Type B pancreatic cell (in vitro differentiated cells): ENCODE measurements around the gene KCNQ2. TPM values are rescaled to one million over a fixed set of nuclear protein-coding genes. Genes with fewer than 3 reads are reported as not detected.

ENCODE experiments used
- DNase-seq: peaks from one replicate; pipeline ENCODE4 v3.0.0; 2021; ENCODE audit warnings: mixed read lengths; ENCODE audit not compliant: unreplicated experiment; ENCODE audit errors: extremely low spot score
- H3K27ac Mint-ChIP-seq: 2 replicates; pipeline ENCODE4 v1.8.0; 2021; ENCODE audit warnings: mild to moderate bottlenecking, mixed read lengths
- H3K27me3 Mint-ChIP-seq: 2 replicates; pipeline ENCODE4 v1.8.0; 2021; ENCODE audit warnings: mixed read lengths
- H3K36me3 Mint-ChIP-seq: 2 replicates; pipeline ENCODE4 v1.8.0; 2021; ENCODE audit warnings: mixed read lengths
- H3K4me1 Mint-ChIP-seq: one replicate; pipeline ENCODE4 v1.8.0; 2021; ENCODE audit warnings: mixed read lengths; ENCODE audit not compliant: unreplicated experiment
- H3K4me3 Mint-ChIP-seq: 2 replicates; pipeline ENCODE4 v1.8.0; 2021; ENCODE audit warnings: mild to moderate bottlenecking, mixed read lengths
- H3K9me3 Mint-ChIP-seq: 2 replicates; pipeline ENCODE4 v1.8.0; 2021; ENCODE audit warnings: mixed read lengths
- total RNA-seq: library from RNA; stranded (reverse); gene quantifications from 2 replicates; pipeline ENCODE4 v1.2.1, GENCODE V29; 2021; ENCODE audit warnings: low replicate concordance
- TF ChIP-seq, protein P1 (sequence below): fragments of 200-600 bp; sonication (generic); conservative IDR thresholded peaks from 2 replicates; pipeline ENCODE4 v1.5.0; 2021; ENCODE audit warnings: antibody characterized with exemption, mild to moderate bottlenecking

Gene KCNQ2
- total RNA-seq, 1 donor from 2014 or later = 47.3 TPM

- H3K4me1 Mint-ChIP-seq = no peaks in the 10 kb centered on the region
- DNase-seq = peak; percentile 69
Measured at GRCh38 chr20:63496596-63497120, 24.2 kb upstream of the KCNQ2 start.

GRCh38 chr20:63495741-63496595, 23.5 kb upstream of the KCNQ2 start:
- Mint-ChIP-seq H3K36me3 (no peaks in the 10 kb centered on the region), H3K4me1 (no peaks in the 10 kb centered on the region)
- DNase-seq = peak; percentile 81

More at GRCh38 chr20:63496596-63497120, 24.2 kb upstream of the KCNQ2 start:
- TF ChIP-seq, protein P1, sequence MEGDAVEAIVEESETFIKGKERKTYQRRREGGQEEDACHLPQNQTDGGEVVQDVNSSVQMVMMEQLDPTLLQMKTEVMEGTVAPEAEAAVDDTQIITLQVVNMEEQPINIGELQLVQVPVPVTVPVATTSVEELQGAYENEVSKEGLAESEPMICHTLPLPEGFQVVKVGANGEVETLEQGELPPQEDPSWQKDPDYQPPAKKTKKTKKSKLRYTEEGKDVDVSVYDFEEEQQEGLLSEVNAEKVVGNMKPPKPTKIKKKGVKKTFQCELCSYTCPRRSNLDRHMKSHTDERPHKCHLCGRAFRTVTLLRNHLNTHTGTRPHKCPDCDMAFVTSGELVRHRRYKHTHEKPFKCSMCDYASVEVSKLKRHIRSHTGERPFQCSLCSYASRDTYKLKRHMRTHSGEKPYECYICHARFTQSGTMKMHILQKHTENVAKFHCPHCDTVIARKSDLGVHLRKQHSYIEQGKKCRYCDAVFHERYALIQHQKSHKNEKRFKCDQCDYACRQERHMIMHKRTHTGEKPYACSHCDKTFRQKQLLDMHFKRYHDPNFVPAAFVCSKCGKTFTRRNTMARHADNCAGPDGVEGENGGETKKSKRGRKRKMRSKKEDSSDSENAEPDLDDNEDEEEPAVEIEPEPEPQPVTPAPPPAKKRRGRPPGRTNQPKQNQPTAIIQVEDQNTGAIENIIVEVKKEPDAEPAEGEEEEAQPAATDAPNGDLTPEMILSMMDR = no peak
- no peaks in the 10 kb centered on the region for H3K9me3 Mint-ChIP-seq
- H3K36me3 Mint-ChIP-seq = no peaks in the 10 kb centered on the region
- no peak overlapping the region for H3K27ac Mint-ChIP-seq
- peak overlapping the region; percentile 70 for H3K4me3 Mint-ChIP-seq
- H3K27me3 Mint-ChIP-seq = peaks cover 20% of the 10 kb centered on the region

DNA sequence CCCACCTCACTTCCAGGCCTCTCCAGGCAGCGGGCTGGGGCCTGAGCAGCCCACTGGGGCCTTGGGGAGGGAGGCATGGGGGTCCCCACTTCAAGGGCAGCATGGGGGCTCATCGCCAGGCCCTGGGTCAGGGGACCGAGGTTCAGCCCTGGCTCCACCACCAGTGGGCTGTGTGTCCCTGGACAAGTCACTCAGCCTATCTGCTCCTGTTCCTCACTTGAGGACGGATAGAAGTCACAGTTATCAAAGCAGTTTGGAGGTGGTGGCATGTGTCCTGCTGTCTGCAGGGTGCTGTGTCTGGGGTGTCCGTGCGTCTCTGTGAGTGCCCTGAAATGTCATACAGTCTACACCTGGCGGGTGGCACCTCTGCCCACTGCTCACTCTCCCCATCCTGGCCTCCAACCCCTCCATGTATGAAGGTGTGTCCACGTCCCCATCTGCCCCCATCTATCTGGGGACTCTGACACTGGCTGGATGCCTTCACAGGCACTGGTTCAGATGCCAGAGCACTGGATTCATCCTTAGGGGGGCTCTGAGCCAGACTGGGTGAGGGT, 22.8 kb upstream of the KCNQ2 start:
- Mint-ChIP-seq H3K9me3 (no peaks in the 10 kb centered on the region), H3K4me1 (no peaks in the 10 kb centered on the region), H3K4me3 (no peak overlapping the region), H3K27me3 (peaks cover 13% of the 10 kb centered on the region), H3K36me3 (no peaks in the 10 kb centered on the region), H3K27ac (no peak overlapping the region)
- TF ChIP-seq, protein P1 = no peak
- DNase-seq = no peak

More at GRCh38 chr20:63495741-63496595, 23.5 kb upstream of the KCNQ2 start:
- Mint-ChIP-seq H3K27ac (no peak overlapping the region), H3K9me3 (no peaks in the 10 kb centered on the region), H3K27me3 (peaks cover 16% of the 10 kb centered on the region), H3K4me3 (peak overlapping the region; percentile 70)
- TF ChIP-seq, protein P1 = peak; percentile 99

GRCh38 chr20:63494420-63495166, 22.1 kb upstream of the KCNQ2 start:
- DNase-seq = peak; percentile 69
- H3K4me1 Mint-ChIP-seq = no peaks in the 10 kb centered on the region
- no peak overlapping the region for H3K27ac Mint-ChIP-seq
- no peaks in the 10 kb centered on the region for H3K9me3 Mint-ChIP-seq
- no peak overlapping the region for H3K4me3 Mint-ChIP-seq
- TF ChIP-seq, protein P1 = no peak
- peaks cover 16% of the 10 kb centered on the region for H3K27me3 Mint-ChIP-seq
- no peaks in the 10 kb centered on the region for H3K36me3 Mint-ChIP-seq

GRCh38 chr20:63494084-63494419, 21.6 kb upstream of the KCNQ2 start:
- no peak overlapping the region for H3K27ac Mint-ChIP-seq
- TF ChIP-seq, protein P1 = no peak
- peaks cover 21% of the 10 kb centered on the region for H3K27me3 Mint-ChIP-seq
- no peaks in the 10 kb centered on the region for H3K9me3 Mint-ChIP-seq
- no peaks in the 10 kb centered on the region for H3K4me1 Mint-ChIP-seq
- no peaks in the 10 kb centered on the region for H3K36me3 Mint-ChIP-seq
- H3K4me3 Mint-ChIP-seq = no peak overlapping the region
- no peak for DNase-seq
